ENCODE measurements around the gene DNAH12. TPM values are rescaled to one million over a fixed set of nuclear protein-coding genes. Genes with fewer than 3 reads are reported as not detected.

Gene DNAH12
- total RNA-seq, 1 experiment from 2014 or later: 0.07 TPM

DNA sequence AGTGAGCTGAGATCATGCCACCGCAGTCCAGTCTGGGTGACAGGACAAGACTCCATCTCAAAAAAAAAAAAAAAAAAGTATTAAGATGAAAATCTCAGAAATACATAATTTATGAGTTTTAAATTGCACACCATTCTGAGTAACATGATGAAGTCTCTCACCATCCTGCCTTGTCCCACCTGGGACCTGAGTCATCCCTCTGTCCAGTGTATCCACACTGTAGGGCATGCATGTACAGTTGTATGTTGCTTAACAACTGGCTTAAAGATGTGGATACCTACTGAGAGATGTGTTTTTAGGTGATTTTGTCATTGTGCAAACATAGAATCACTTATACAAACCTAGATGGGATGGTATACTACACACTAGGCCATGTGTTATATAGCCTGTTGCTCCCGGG is 268.8 kb downstream of the DNAH12 start:
- no peak overlapping the region for H3K27ac ChIP-seq (ENCODE audit: low read length)
- H2AFZ ChIP-seq (ENCODE audit: low read length): no peak overlapping the region
- intact Hi-C loops (cut with micrococcal nuclease): no loop called here
- H3K9me2 ChIP-seq (replicated peaks; ENCODE audit: low read length): no peaks in the 10 kb centered on the region
- no peaks in the 10 kb centered on the region for H3K4me1 ChIP-seq (ENCODE audit: insufficient read depth, low read length)
- ChIA-PET POLR2A (ENCODE audit: unreplicated experiment) (no interaction called here), CTCF (no interaction called here)
- H3K4me2 ChIP-seq (ENCODE audit: low read length): no peak overlapping the region
- H3K9ac ChIP-seq (ENCODE audit: low read length): no peak overlapping the region
- H3K4me3 ChIP-seq (ENCODE audit: low read length): no peak overlapping the region
- DNase-seq: no peak
- H3K79me2 ChIP-seq (ENCODE audit: low read length): no peaks in the 10 kb centered on the region
- BruUV-seq (replicated peaks): no TSS peak
- no peak for TF ChIP-seq EZH2phosphoT487 (IDR thresholded peaks at IDR 0.05; ENCODE audit: borderline replicate concordance, low read length)
- no peak for TF ChIP-seq EZH2 (IDR thresholded peaks at IDR 0.05; ENCODE audit: low read length, unreplicated experiment)
- TF ChIP-seq, protein P1, sequence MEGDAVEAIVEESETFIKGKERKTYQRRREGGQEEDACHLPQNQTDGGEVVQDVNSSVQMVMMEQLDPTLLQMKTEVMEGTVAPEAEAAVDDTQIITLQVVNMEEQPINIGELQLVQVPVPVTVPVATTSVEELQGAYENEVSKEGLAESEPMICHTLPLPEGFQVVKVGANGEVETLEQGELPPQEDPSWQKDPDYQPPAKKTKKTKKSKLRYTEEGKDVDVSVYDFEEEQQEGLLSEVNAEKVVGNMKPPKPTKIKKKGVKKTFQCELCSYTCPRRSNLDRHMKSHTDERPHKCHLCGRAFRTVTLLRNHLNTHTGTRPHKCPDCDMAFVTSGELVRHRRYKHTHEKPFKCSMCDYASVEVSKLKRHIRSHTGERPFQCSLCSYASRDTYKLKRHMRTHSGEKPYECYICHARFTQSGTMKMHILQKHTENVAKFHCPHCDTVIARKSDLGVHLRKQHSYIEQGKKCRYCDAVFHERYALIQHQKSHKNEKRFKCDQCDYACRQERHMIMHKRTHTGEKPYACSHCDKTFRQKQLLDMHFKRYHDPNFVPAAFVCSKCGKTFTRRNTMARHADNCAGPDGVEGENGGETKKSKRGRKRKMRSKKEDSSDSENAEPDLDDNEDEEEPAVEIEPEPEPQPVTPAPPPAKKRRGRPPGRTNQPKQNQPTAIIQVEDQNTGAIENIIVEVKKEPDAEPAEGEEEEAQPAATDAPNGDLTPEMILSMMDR (conservative IDR thresholded peaks at IDR 0.05; ENCODE audit: low read depth, low read length): no peak
- H3K9me3 ChIP-seq (ENCODE audit: low read length): no peaks in the 10 kb centered on the region
- H4K20me1 ChIP-seq (ENCODE audit: low read length): no peaks in the 10 kb centered on the region
- H3K36me3 ChIP-seq (ENCODE audit: low read depth, low read length): peaks cover 3% of the 10 kb centered on the region; the same call in 1 of the 2 replicates
- no peaks in the 10 kb centered on the region for H3K27me3 ChIP-seq (ENCODE audit: low read length)
- no peak for ATAC-seq
- H3F3A ChIP-seq (ENCODE audit: low read length, unreplicated experiment): no peaks in the 10 kb centered on the region

DNA sequence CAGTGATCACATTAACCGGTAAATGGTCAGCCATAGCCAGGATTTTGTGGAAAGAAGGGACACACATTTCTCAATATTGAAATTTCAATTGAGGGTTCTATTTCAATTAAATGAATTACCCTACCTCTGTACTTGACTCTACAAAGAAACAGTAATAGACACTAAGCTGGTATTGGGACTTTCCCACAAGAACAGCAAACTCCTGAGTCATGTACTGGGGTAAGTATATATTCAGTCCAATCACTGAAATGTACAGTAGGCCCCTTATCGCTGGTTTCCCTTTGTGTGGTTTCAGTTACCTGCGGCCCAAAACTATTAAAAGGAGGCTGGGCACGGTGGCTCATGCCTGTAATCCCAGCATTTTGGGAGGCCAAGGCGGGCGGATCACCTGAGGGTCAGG is 269.3 kb downstream of the DNAH12 start:
- no peak for DNase-seq
- CTCF ChIA-PET: no interaction called here
- H3K9ac ChIP-seq (ENCODE audit: low read length): no peak overlapping the region

DNA sequence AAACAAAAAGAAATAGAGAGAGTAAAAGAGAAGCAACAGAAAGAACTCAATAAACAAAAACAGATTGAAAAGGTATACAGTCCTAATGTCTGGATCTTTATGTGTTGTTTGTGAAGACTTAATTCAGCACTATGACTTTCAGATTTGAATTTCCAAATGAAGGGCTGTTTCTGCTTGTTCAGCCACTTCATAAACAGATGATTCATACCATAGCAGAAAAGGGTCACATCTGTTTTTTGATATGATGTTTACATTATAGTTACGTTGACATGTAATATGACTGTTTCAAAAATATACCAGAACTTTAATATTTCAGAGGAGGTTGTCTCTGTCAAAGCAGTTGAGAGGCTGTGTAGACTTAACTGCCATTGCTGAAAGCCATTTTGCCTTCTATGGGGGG is 275.7 kb downstream of the DNAH12 start:
- no peaks in the 10 kb centered on the region for H3K79me2 ChIP-seq (ENCODE audit: low read length)
- TF ChIP-seq EZH2phosphoT487 (IDR thresholded peaks at IDR 0.05; ENCODE audit: borderline replicate concordance, low read length) (no peak), EZH2 (IDR thresholded peaks at IDR 0.05; ENCODE audit: low read length, unreplicated experiment) (no peak)
- TF ChIP-seq, protein P1 (conservative IDR thresholded peaks at IDR 0.05; ENCODE audit: low read depth, low read length): no peak
- ChIA-PET POLR2A (ENCODE audit: unreplicated experiment) (no interaction called here), CTCF (no interaction called here)
- peaks cover 43% of the 10 kb centered on the region for H3K36me3 ChIP-seq (ENCODE audit: low read depth, low read length)
- H3F3A ChIP-seq (ENCODE audit: low read length, unreplicated experiment): no peaks in the 10 kb centered on the region
- H3K9me3 ChIP-seq (ENCODE audit: low read length): no peaks in the 10 kb centered on the region
- ATAC-seq (no peak), DNase-seq (no peak)
- no peaks in the 10 kb centered on the region for H3K27me3 ChIP-seq (ENCODE audit: low read length)
- H2AFZ ChIP-seq (ENCODE audit: low read length): no peak overlapping the region
- H3K4me1 ChIP-seq (ENCODE audit: insufficient read depth, low read length): no peaks in the 10 kb centered on the region
- H3K4me3 ChIP-seq (ENCODE audit: low read length): no peak overlapping the region
- no TSS peak for BruUV-seq (replicated peaks)
- no peaks in the 10 kb centered on the region for H3K9me2 ChIP-seq (replicated peaks; ENCODE audit: low read length)
- intact Hi-C loops (cut with micrococcal nuclease): no loop called here
- no peak overlapping the region for H3K4me2 ChIP-seq (ENCODE audit: low read length)
- no peak overlapping the region for H3K9ac ChIP-seq (ENCODE audit: low read length)
- H3K27ac ChIP-seq (ENCODE audit: low read length): no peak overlapping the region
- H4K20me1 ChIP-seq (ENCODE audit: low read length): no peaks in the 10 kb centered on the region

More for the DNA sequence above, 269.3 kb downstream of the DNAH12 start:
- no peaks in the 10 kb centered on the region for H3F3A ChIP-seq (ENCODE audit: low read length, unreplicated experiment)
- BruUV-seq (replicated peaks): no TSS peak
- POLR2A ChIA-PET (ENCODE audit: unreplicated experiment): no interaction called here
- no peaks in the 10 kb centered on the region for H3K79me2 ChIP-seq (ENCODE audit: low read length)
- H3K27ac ChIP-seq (ENCODE audit: low read length): no peak overlapping the region
- intact Hi-C loops (cut with micrococcal nuclease): no loop called here
- H3K4me2 ChIP-seq (ENCODE audit: low read length): no peak overlapping the region
- peaks cover 7% of the 10 kb centered on the region; the same call in 1 of the 2 replicates for H3K36me3 ChIP-seq (ENCODE audit: low read depth, low read length)
- no peaks in the 10 kb centered on the region for H3K27me3 ChIP-seq (ENCODE audit: low read length)
- H3K9me3 ChIP-seq (ENCODE audit: low read length): no peaks in the 10 kb centered on the region
- H2AFZ ChIP-seq (ENCODE audit: low read length): no peak overlapping the region
- no peaks in the 10 kb centered on the region for H3K4me1 ChIP-seq (ENCODE audit: insufficient read depth, low read length)
- no peak for ATAC-seq
- H3K9me2 ChIP-seq (replicated peaks; ENCODE audit: low read length): no peaks in the 10 kb centered on the region
- H3K4me3 ChIP-seq (ENCODE audit: low read length): no peak overlapping the region
- H4K20me1 ChIP-seq (ENCODE audit: low read length): no peaks in the 10 kb centered on the region
- TF ChIP-seq, protein P1 (conservative IDR thresholded peaks at IDR 0.05; ENCODE audit: low read depth, low read length): no peak
- TF ChIP-seq EZH2 (IDR thresholded peaks at IDR 0.05; ENCODE audit: low read length, unreplicated experiment) (no peak), EZH2phosphoT487 (IDR thresholded peaks at IDR 0.05; ENCODE audit: borderline replicate concordance, low read length) (no peak)
